ACC112 (cell line): Measurements from ENCODE around the gene TSGA10.

Experiments used
- H2AFZ ChIP-seq: fragments of 200-600 bp; sonication (generic); one replicate; pipeline ENCODE4 v1.6.0; 2017; ENCODE audit warnings: antibody characterized with exemption, low read length; ENCODE audit not compliant: unreplicated experiment
- H3K27ac ChIP-seq: fragments of 200-600 bp; sonication (generic); 2 replicates; pipeline ENCODE4 v1.5.1; 2014; ENCODE audit warnings: low read depth, mild to moderate bottlenecking, antibody characterized with exemption, low read length, moderate library complexity
- H3K27me3 ChIP-seq: fragments of 200-600 bp; sonication (generic); 2 replicates; pipeline ENCODE4 v1.6.1; 2014; ENCODE audit warnings: mild to moderate bottlenecking, antibody characterized with exemption, low read length, moderate library complexity, mixed read lengths; ENCODE audit not compliant: insufficient read depth
- H3K36me3 ChIP-seq: fragments of 200-600 bp; sonication (generic); 2 replicates; pipeline ENCODE4 v1.6.1; 2016; ENCODE audit warnings: mild to moderate bottlenecking, antibody characterized with exemption, low read length, moderate library complexity, mixed read lengths; ENCODE audit not compliant: insufficient read depth
- H3K4me1 ChIP-seq: fragments of 200-600 bp; sonication (generic); one replicate; pipeline ENCODE4 v1.6.1; 2016; ENCODE audit warnings: low read length, mixed read lengths; ENCODE audit not compliant: insufficient read depth, unreplicated experiment, control insufficient read depth
- H3K4me3 ChIP-seq: fragments of 200-600 bp; sonication (generic); 2 replicates; pipeline ENCODE4 v1.5.1; 2014; ENCODE audit warnings: mild to moderate bottlenecking, low read depth, low read length
- H3K79me2 ChIP-seq: fragments of 200-600 bp; sonication (generic); one replicate; pipeline ENCODE4 v1.6.0; 2016; ENCODE audit warnings: low read length; ENCODE audit not compliant: control insufficient read depth, unreplicated experiment, insufficient read depth

Gene TSGA10

GRCh38 chr2:99111236-99111635 is 43.5 kb downstream of the TSGA10 start:
- Histone ChIP-seq H2AFZ (no peak overlapping the region), H3K4me3 (no peak overlapping the region), H3K27ac (no peak overlapping the region), H3K4me1 (peaks cover 10% of the 10 kb centered on the region), H3K27me3 (no peaks in the 10 kb centered on the region), H3K79me2 (no peaks in the 10 kb centered on the region), H3K36me3 (no peaks in the 10 kb centered on the region)

- Histone ChIP-seq H3K36me3 (no peaks in the 10 kb centered on the region), H3K79me2 (no peaks in the 10 kb centered on the region), H3K4me1 (peaks cover 10% of the 10 kb centered on the region), H3K4me3 (no peak overlapping the region), H3K27ac (peak overlapping the region; percentile 16; the same call in 1 of the 2 replicates), H3K27me3 (no peaks in the 10 kb centered on the region), H2AFZ (peak overlapping the region; percentile 54)
These were observed 47.8 kb downstream of the TSGA10 start for GRCh38 chr2:99106913-99107312.

GRCh38 chr2:99104006-99104405 is 50.7 kb downstream of the TSGA10 start:
- Histone ChIP-seq H3K4me3 (no peak overlapping the region), H3K36me3 (no peaks in the 10 kb centered on the region), H3K27me3 (no peaks in the 10 kb centered on the region), H2AFZ (no peak overlapping the region), H3K4me1 (peaks cover 15% of the 10 kb centered on the region), H3K27ac (no peak overlapping the region), H3K79me2 (no peaks in the 10 kb centered on the region)

- Histone ChIP-seq H3K4me1 (peaks cover 9% of the 10 kb centered on the region), H3K4me3 (peak overlapping the region; percentile 36), H3K27ac (no peak overlapping the region), H3K36me3 (no peaks in the 10 kb centered on the region), H3K79me2 (no peaks in the 10 kb centered on the region), H2AFZ (peak overlapping the region; percentile 83), H3K27me3 (no peaks in the 10 kb centered on the region)
These were observed 53.0 kb downstream of the TSGA10 start for GRCh38 chr2:99101697-99102096.

GRCh38 chr2:99096728-99097127 is 58.0 kb downstream of the TSGA10 start:
- H3K79me2 ChIP-seq, result no peaks in the 10 kb centered on the region
- peaks cover 5% of the 10 kb centered on the region for H3K4me1 ChIP-seq
- no peaks in the 10 kb centered on the region for H3K36me3 ChIP-seq
- no peak overlapping the region for H3K27ac ChIP-seq
- H3K27me3 ChIP-seq, result no peaks in the 10 kb centered on the region
- no peak overlapping the region for H2AFZ ChIP-seq
- H3K4me3 ChIP-seq, result no peak overlapping the region

GRCh38 chr2:99088017-99088416 is 66.7 kb downstream of the TSGA10 start:
- Histone ChIP-seq H3K36me3 (no peaks in the 10 kb centered on the region), H3K79me2 (no peaks in the 10 kb centered on the region), H3K27me3 (no peaks in the 10 kb centered on the region), H3K4me1 (no peaks in the 10 kb centered on the region), H3K27ac (no peak overlapping the region), H3K4me3 (no peak overlapping the region), H2AFZ (no peak overlapping the region)

GRCh38 chr2:99086385-99086784 is 68.4 kb downstream of the TSGA10 start:
- Histone ChIP-seq H3K79me2 (no peaks in the 10 kb centered on the region), H3K27me3 (no peaks in the 10 kb centered on the region), H3K4me1 (no peaks in the 10 kb centered on the region), H3K36me3 (no peaks in the 10 kb centered on the region), H3K4me3 (no peak overlapping the region), H2AFZ (no peak overlapping the region), H3K27ac (no peak overlapping the region)

GRCh38 chr2:99085421-99085820 is 69.3 kb downstream of the TSGA10 start:
- Histone ChIP-seq H3K27me3 (no peaks in the 10 kb centered on the region), H3K4me1 (no peaks in the 10 kb centered on the region)

GRCh38 chr2:99084256-99084655 is 70.5 kb downstream of the TSGA10 start:
- H2AFZ ChIP-seq, result no peak overlapping the region
- no peaks in the 10 kb centered on the region for H3K36me3 ChIP-seq
- H3K79me2 ChIP-seq, result no peaks in the 10 kb centered on the region
- no peak overlapping the region for H3K27ac ChIP-seq
- H3K27me3 ChIP-seq, result no peaks in the 10 kb centered on the region
- H3K4me3 ChIP-seq, result no peak overlapping the region
- H3K4me1 ChIP-seq, result no peaks in the 10 kb centered on the region

More at GRCh38 chr2:99085421-99085820, 69.3 kb downstream of the TSGA10 start:
- Histone ChIP-seq H2AFZ (no peak overlapping the region), H3K27ac (no peak overlapping the region), H3K79me2 (no peaks in the 10 kb centered on the region), H3K36me3 (no peaks in the 10 kb centered on the region), H3K4me3 (no peak overlapping the region)

- Histone ChIP-seq H3K27ac (no peak overlapping the region), H3K79me2 (no peaks in the 10 kb centered on the region), H3K4me3 (no peak overlapping the region), H3K27me3 (no peaks in the 10 kb centered on the region), H2AFZ (no peak overlapping the region), H3K4me1 (no peaks in the 10 kb centered on the region), H3K36me3 (no peaks in the 10 kb centered on the region)
These were observed 72.9 kb downstream of the TSGA10 start for GRCh38 chr2:99081891-99082290.

- no peaks in the 10 kb centered on the region for H3K36me3 ChIP-seq
- H3K27me3 ChIP-seq, result no peaks in the 10 kb centered on the region
- H3K27ac ChIP-seq, result no peak overlapping the region
- no peak overlapping the region for H2AFZ ChIP-seq
- no peak overlapping the region for H3K4me3 ChIP-seq
- H3K4me1 ChIP-seq, result peaks cover 4% of the 10 kb centered on the region
- H3K79me2 ChIP-seq, result no peaks in the 10 kb centered on the region
These were observed 75.5 kb downstream of the TSGA10 start for GRCh38 chr2:99079226-99079625.
